Spleen (tissue), 7 donors: ENCODE results near the gene CNTNAP2.

ENCODE experiments used
- POLR2A ChIP-seq, 3 donors: fragments of 450-650 bp; IDR thresholded peaks; one replicate each; pipeline ENCODE4 v1.5.1; 2017; ENCODE audit warnings: antibody characterized with exemption in 3 of 3, mild to moderate bottlenecking in 1 of 3
- POLR2AphosphoS5 ChIP-seq, 3 donors: sonication (generic); formaldehyde crosslinking; IDR thresholded peaks; one replicate each; pipeline ENCODE4 v1.5.1; 2017; ENCODE audit warnings: antibody characterized with exemption in 3 of 3
- TF ChIP-seq, protein P1 (sequence below), 11 experiments: fragments of 200-600 bp in 7 of 11; fragments of 450-650 bp in 4 of 11; sonication (generic) in 4 of 11; IDR thresholded peaks in 8 of 11; conservative IDR thresholded peaks in 3 of 11; 1 replicate in 7 of 11; 2 replicates in 4 of 11; pipeline versions ENCODE4 v1.4.0 to v1.8.0; 2016 to 2021; ENCODE audit warnings: antibody characterized with exemption in 11 of 11, inconsistent platforms in 4 of 11, mild to moderate bottlenecking in 1 of 11
- donor health status: DM: no; HTN: no; CAD: no; lungs with moderate emphysema.
- donor health status: DM: no; HTN: no; CAD: no.
- donor health status: DM: no; HTN: no; CAD: no.

- TF ChIP-seq, protein P1, sequence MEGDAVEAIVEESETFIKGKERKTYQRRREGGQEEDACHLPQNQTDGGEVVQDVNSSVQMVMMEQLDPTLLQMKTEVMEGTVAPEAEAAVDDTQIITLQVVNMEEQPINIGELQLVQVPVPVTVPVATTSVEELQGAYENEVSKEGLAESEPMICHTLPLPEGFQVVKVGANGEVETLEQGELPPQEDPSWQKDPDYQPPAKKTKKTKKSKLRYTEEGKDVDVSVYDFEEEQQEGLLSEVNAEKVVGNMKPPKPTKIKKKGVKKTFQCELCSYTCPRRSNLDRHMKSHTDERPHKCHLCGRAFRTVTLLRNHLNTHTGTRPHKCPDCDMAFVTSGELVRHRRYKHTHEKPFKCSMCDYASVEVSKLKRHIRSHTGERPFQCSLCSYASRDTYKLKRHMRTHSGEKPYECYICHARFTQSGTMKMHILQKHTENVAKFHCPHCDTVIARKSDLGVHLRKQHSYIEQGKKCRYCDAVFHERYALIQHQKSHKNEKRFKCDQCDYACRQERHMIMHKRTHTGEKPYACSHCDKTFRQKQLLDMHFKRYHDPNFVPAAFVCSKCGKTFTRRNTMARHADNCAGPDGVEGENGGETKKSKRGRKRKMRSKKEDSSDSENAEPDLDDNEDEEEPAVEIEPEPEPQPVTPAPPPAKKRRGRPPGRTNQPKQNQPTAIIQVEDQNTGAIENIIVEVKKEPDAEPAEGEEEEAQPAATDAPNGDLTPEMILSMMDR (IDR thresholded peaks at IDR 0.05 in 8 of 11, conservative IDR thresholded peaks at IDR 0.05 in 3 of 11), result no peak
- TF ChIP-seq POLR2A (IDR thresholded peaks at IDR 0.05) (no peak), POLR2AphosphoS5 (IDR thresholded peaks at IDR 0.05) (no peak)
Measured at GRCh38 chr7:146713205-146713604, 596.6 kb downstream of the CNTNAP2 start.
